ENCODE measurements around the gene MME.
"Not testable (repeated sequence)": the region's sequence is repeated elsewhere in the genome, so short reads cannot be mapped to it uniquely, and the experiment has no call there.

MME gene

DNA sequence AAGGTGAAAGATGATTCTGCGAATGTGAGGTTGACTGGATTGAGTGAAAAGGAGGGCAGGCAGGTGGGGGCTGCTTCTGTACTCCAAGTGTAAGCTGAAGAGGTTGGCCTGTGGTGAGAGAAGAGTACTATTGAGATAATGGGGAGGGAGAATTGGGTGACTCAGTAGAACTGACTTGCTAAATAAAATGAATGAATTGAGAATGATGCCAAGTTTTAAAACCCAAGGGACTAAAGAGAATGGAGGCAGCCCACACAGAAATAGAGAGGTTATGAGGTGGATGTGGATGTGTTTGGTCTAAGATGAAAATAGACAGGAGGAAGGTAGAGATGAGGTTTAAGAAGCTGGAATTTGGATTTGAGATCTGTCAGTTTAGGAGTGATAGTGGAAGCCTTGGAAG is 5.9 kb downstream of the MME start:
- DNase-seq = no peak

DNA sequence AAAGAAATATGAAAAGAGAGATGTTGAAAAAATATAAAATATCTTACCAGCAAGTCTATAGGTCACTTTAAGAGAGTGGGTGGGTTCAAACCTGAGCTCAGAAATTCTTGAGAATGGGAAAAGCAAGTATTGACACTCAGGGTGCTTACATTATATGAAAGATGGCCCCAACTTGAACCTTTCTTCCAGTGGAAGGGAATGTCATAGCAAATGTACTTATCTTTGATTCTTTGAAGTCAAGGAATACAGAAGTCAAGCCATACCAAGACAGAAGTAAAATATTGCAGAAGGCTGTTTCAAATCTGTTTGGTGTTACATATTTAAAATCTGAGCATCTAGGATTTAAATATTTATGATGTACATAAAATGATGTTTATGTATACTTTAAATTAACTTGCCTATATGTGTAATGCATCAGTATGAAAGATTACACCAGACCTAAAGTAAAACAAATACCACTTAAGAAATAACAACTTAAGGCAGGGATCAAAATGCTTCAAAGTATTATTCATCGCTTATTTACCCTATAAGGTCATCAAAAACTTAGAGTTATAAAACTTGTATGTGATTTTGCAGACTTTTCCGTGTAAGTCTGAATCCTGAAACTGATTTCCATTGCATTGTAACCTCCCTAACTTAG is 8.7 kb downstream of the MME start:
- no peak for DNase-seq

DNA sequence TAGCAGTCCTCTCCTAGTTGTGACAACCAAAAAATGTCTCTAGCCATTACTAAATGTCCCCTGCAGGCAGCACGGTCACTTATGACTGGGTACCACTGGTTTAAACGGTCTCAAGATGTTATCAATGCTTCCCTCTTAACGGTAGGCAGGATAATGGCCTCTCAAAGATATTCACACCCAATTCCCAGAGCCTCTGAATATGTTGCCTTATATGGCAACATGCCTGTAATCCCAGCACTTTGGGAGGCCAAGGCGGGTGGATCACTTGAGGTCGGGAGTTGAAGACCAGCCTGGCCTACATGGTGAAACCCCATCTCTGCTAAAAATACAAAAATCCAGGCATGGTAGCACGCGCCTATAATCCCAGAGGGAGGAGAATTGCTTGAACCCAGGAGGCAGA is 9.4 kb downstream of the MME start:
- no peak for DNase-seq

DNA sequence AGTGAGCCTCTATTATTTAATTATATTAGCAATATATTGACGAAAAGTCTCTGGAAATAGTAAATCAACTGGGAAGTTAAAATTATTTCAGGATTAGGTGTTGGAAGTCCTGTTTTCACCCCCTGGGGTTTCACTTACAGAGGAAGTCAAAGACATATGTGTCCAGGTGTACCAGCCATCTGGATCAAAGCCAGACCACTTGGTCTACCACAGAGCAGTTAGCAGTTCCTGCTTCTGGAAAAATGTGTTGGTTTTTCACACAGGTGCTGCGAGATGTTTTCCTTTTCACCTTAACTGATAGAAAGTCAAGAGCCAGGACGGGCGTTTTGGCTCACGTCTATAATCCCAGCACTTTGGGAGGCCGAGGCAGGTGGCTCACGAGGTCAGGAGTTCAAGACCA is 13.1 kb downstream of the MME start:
- no peak for DNase-seq

DNA sequence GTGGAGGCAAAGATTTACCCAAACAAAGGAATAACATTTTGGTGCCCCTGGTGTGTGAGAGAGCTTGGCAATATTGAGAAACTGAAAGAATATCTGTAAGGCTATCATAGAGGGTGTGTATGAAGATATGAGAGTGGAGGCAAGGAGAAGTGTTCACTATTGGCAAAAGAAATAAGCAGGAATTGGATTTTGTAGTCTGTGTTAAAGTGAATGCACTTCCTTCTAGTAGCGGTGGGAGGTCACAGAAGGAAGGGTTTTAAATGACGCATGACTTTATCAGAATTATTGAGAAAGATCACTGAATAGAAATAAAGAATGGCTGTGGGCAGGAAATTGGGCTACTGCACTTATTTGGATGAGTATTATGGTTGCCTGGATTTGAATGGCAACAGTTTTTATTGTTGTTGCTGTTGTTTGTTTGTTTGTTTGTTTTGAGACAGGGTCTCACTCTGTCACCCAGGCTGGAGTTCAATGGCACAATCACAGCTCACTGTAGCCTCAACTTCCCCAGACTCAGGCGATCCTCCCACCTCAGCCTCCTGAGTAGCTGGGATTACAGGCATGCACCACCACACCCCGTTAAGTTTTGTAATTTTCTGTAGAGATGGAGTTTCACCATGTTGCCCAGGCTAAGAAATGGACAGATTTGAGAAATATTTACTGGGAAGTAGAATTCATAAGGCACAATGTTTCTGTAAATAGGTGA is 16.3 kb downstream of the MME start:
- no peak for DNase-seq

DNA sequence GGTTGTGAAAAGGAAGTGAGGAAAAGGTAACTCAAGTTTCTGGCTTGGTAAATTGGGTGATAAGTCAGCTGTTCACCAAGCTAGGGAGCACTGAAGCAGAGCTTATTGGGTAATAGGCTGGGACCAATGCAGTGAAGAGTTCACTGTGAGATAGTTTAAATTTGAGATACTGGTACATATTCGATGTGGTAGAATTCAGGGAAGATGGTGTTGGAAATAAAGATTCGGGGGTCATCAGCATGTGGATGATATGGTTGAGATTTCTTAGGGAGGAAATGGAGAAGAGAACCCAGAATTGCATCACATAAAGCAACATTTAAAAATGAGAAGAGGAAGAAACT is 16.9 kb downstream of the MME start:
- DNase-seq = no peak

DNA sequence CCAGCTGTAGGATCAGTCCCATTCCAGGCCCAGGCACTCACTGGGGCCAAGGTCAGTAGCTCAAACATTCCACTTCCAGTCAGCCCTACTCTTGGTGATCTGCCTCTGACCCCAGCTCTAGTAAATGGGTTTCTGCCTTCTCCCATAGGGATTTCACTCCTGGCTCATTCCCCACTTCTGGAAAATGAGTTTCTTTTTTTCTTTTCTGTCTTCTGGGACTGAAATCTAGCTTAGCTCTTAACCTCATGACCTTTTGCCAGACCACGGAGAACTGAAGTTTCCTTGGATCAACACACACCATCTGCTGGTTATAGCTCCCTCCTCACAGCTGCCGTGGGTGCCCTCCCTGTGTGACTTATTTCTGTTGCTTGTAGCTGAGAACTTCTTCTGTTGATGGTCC is 21.3 kb downstream of the MME start:
- DNase-seq = no peak

DNA sequence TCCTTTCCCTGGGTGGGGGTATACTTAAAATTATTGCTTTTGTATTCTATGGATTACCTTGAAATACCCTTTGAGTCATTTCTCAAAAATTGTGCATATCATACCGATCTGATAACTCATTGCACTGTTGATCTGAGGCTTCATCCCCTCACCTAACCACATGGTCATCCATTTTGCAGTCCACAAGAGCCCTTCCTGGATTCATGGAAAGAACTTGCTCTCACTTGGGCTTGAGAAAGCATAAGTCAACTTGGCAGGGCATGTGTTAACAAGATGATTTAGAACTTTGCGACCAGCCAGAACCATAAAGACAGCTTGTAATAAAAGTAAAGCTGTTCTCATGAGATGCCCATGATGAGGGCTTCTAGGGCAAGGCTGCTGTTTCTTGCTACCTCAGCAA is 22.2 kb downstream of the MME start:
- no peak for DNase-seq

DNA sequence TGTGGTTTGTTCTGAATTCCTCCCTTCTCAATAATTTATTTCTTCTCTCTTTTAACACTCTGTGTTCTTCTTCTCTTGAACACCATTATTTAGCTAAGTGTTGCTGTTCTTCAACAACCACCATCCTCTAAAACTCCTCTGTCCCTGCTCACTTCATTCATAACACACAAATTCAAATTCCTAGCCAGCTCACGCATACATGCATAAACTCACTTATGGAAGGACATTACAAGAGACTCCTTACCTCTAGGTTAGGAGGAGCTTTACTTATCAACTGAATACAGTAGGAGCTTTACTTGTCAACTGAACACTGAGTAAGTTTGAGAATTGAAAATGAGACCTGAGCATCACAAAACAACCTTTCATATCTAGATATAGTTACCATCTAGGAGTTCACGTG is 23.6 kb downstream of the MME start:
- no peak for DNase-seq

DNA sequence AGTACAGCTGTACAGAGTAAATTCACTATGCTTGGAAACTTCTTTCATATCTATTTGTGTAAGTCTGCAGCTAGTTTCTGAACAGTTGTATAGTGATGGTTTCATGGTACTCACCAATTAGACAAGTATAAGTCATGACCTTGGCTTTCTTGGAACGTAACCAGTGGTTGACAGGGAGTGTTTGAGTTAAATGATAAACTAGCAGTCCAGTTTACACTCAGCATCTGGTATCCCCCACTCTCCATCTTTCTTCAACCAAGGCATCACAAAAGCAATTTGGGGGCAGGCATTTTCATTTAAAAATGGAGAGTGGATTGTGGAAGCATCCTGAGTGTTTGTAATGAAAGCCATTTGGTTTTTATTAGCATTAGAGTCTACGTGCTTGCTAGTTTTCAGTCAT is 26.0 kb downstream of the MME start:
- DNase-seq = no peak

DNA sequence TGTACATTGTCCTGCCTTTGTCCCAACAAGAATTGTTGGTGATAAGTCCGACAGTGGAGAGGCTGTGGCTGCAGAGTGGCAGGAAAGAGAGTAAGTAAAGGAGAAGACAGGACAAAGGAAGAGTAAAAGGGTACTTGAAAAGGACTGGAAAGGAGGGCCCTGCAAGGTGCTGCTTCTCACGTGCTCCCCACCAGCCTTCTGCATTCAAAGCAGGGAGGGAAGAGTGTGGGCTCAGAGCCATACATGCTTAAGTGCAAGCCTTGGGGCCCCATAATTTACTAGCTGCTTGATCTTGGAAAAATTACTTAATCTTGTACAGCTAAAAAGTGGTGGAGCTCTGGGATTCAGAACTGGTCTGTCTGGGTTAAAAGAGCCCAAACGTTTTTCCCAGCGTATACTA is 29.9 kb downstream of the MME start:
- no peak for DNase-seq

DNA sequence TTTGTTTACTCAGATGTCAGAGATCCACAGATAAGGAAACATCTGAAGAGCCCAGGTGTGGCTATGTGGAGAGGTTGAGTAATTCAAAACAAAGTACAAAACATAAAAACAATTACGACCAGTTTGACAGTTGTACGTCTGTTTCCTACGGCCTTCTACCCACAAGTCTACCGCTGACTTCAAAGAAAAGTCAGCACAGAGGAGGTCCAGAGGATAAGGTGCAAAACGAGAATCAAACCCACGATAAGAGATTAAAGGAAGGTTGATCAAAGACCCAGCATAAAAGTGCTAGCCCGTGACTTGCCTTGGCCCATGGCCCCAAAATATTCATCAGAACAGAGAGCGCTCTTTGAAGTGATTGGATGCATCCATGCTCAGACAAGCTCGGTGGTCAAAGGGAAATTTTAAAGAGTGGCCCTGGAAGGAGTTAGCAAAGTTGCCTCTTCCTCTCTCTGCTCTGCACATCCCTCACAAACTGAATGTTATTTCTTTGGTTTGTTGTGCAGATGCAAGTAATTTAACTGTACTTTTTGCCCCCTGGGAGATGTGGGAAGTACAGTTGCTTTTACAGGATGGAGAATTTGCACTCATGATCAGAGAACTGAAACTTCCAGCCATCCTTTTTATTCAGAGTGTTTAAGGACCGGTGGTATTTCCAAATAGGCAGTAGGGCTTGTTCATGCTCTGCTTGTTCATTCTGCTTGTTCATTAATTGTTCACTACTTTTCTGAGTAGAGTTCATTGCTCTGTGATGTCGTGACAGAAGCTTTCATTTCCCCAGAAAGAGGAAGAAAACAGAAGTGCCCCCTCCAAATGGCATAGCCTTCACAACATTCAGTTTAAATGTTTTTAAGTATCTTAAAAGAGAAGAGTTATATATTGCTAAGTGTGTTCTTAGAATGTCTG is 31.1 kb downstream of the MME start:
- DNase-seq = no peak

DNA sequence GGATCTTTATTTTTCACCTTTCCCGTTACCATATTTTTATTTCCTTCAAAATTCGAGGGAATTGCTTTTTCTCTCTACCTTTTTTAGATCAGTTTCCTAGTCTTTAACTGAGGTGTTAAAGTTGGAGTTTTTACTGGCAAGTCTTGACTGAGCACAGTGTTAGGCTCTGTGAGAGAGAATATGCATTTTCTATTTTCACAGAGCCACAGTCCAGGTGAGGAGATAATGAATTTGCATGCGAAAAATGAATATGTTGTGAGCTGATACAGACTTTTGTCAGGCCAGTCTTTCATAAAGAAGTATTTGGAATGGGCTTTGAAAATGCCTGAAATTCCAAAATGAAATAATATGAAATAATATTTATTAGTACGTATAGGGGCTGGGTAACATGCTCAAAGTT is 31.9 kb downstream of the MME start:
- no peak for DNase-seq

DNA sequence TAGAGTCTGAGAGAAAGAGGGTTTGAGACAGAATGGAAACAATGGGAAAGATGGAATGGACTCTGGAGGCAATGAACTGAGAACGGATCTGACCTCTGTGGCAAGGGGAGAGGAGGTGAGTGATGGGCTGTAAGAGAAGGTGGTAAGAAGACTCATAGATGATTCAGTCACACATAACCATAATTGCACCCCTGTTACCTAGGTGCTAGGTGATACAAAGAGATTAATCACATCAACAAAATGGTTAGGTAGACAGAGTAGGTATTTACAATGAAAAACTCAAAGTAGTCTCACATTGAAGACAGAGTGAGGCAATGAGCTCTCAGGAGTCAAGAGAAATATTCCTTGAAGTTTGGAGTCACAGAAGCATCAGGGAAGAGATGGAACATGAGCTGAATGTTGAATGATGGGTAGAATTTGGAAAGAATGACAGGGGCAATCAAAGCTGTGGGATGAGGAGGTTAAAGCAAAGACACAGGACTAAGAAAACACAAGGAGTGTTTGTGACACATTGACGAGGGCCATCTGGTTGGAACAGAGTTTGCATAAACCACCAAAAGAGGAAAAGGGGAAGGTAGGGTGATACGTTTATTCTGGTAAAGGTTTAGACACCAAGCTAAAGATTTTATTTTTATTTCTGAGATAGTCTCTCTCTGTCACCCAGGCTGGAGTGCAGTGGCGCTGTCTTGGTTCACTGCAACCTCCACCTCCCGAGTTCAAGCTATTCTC is 32.7 kb downstream of the MME start:
- DNase-seq = no peak

DNA sequence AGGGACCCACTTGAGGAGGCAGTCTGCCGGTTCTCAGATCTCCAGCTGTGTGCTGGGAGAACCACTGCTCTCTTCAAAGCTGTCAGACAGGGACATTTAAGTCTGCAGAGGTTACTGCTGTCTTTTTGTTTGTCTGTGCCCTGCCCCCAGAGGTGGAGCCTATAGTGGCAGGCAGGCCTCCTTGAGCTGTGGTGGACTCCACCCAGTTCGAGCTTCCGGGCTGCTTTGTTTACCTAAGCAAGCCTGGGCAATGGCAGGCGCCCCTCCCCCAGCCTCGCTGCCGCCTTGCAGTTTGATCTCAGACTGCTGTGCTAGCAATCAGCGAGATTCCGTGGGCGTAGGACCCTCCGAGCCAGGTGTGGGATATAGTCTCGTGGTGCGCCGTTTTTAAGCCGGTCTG is 44.6 kb downstream of the MME start:
- DNase-seq = not testable (repeated sequence)

DNA sequence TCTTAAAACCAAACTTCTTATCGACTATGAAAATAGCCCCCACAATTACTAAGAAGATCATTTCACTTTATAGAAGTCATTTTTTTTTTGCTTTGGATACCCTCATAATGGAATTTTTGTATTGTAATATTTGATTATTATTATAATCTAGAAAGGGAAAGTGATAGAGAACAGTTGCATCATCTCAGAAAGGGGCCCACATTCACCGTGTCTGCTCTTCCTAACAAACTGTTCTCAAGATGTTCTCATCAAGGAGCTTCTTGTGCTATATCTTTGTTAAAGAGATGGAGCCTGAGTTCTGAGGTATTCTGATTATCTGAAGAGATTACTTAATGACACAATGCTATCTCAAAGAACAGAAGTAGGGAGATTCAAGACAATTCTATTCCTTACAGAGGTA is 49.3 kb downstream of the MME start:
- no peak for DNase-seq

DNA sequence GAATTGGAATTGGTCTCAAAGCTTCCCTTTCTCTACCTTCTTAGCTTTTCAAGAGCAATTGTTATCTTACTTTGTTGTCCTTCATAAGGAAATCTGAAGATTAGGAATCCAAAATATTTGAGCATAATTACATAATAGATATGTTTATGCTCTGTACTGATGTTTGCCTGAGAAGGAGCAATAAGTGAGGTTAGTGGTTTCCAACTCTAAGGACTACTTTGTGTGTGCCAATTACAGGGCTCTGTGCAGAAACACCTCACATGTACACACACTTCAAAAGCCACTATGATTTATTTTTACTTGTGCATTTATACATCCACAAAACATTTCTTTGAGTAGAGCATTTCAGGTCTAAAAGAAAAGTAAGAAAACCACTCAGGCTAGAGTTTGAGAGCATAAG is 49.9 kb downstream of the MME start:
- DNase-seq = no peak

DNA sequence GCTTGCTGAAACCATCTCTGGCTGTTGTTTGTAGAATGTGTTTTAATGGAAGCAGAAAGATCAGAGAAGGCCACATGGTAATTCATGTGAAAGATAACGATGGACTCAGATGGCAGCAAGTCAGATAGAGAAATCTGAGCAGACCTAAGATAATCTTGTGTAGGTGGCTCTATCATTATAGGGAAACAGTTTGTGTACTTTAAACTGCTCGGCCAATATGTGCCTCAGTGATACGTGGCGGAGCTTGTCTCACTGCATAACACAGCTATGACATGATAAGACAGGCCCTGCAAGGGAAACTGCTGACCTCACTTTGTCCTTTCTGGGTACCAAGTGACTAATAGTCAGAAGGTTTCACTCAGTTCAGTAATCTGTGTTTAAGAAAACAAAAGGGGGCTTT is 51.0 kb downstream of the MME start:
- DNase-seq = no peak

DNA sequence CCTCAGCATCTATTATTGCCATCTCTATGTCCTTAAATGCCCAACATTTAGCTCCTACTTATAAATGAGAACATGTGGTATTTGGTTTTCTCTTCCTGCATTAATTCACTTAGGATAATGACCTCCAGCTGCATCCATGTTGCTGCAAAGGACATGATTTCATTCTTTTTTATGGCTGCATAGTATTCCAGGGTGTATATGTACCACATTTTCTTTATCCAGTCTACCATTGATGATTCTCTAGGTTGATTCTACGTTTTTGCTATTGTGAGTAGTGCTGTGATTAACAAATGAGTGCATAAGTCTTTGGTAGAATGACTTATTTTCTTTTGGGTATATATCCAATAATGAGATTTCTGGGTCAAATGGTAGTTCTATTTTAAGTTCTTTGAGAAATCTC is 54.2 kb downstream of the MME start:
- not testable (repeated sequence) for DNase-seq

DNA sequence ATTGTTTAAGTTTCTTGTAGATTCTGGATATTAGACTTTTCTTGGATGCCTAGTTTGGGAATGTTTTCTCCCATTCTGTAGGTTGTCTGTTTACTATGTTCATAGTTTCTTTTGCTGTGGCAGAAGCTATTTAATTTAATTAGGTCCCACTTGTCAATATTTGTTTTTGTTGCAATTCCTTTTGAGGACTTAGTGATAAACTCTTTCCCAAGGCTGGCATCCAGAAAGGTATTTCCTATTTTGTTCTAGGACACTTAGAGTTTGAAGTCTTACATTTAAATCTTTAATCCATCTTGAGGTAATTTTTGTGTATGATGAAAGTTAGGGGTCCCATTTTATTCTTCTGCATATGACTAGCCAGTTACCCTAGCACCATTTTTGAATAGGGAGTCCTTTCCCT is 54.9 kb downstream of the MME start:
- DNase-seq = no peak

DNA sequence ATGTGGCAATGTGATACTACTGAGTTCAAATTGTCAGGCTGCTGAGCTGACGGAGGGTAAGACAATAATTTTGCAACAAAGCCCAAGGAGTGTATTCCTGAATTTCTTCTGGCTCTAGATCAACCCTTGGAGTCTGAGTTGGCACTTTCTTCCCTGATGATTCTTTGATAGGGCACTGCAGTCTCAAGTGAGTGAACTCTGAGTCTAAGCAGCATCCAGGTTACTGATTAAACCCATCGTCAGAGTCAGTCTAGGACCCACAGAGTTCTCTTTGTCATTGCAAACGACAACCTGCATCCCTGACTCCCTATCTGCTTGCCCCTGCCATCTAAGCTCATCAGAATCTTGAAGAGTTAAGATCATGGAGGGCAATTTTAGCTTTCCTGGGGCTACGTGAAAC is 58.6 kb downstream of the MME start:
- DNase-seq = no peak

DNA sequence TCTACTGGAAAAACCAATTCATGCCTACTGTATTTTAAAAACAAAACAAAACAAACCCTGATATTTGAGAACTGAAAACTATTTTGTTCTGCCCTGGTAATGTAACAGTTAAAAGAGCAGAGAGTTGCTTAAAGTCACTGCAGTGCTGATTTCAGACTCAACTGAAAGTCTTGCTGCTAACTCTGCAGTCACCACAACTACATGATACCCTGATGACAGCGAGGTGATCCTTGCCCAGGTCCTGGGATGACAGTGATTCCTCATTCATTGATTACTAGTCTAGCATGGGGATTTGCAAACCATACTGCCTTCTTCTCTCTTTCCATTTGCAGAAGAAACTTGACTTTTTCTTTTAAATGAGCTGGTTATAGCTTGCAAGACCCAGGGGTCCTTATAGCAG is 67.5 kb downstream of the MME start:
- DNase-seq = no peak

DNA sequence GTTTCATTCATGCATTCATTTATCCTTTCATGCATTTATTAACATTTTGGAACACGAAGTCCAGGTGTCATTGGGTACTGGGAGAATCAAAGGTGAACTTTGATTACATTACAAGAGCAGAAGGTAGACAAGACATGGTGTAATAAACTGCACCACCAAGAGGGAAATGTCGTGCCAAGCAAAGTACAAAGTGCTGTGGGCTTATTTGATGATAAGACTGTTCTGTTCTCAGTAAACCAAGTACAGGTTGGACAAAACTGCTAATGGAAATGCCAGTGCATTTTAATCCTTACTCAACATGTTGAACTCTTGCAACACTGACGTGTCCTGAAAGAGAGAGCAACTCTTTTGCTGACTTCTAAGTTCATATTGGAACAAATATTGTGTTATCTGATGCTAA is 69.4 kb downstream of the MME start:
- no peak for DNase-seq
